SK-N-SH (cell line): ENCODE results near the gene AKAP6. TPM values are rescaled to one million over a fixed set of nuclear protein-coding genes. Genes with fewer than 3 reads are reported as not detected.

Experiments used
- CTCF ChIA-PET: fragments of 300-600, 350-600 bp; formaldehyde crosslinking; extraction: SDS; loops from one replicate; lab custom pipeline; 2021; lab: Yijun Ruan, JAX
- POLR2A ChIA-PET: fragments of 350-600 bp; sonication (Branson Sonifier 250); formaldehyde crosslinking; extraction: SDS; loops from one replicate; lab custom pipeline; 2020; ENCODE audit warnings: antibody characterized with exemption, inconsistent platforms; lab: Yijun Ruan, JAX
- DNase-seq: peaks from one replicate; pipeline ENCODE4 v3.0.0; 2012
- H2AFZ ChIP-seq: fragments of 200-600 bp; sonication (generic); 2 replicates; pipeline ENCODE4 v1.8.1; 2016; ENCODE audit warnings: antibody characterized with exemption, mild to moderate bottlenecking, low read depth
- H3F3A ChIP-seq: fragments of 200-600 bp; sonication (generic); replicated peaks from 2 replicates; pipeline ENCODE3; 2016; ENCODE audit warnings: antibody characterized with exemption, mild to moderate bottlenecking; ENCODE audit not compliant: insufficient read depth
- H3K27ac ChIP-seq, 2 experiments: fragments of 200-500 bp in 1 of 2; fragments of 200-600 bp in 1 of 2; sonication (Bioruptor generic) in 1 of 2; sonication (generic), shearing (Covaris generic) in 1 of 2; 2 replicates each; pipeline versions ENCODE4 v1.5.1 to v1.6.1; 2014 to 2016; ENCODE audit warnings: low read depth in 2 of 2, inconsistent platforms in 1 of 2, low read length in 1 of 2, mild to moderate bottlenecking in 1 of 2, mixed read lengths in 1 of 2
- H3K27me3 ChIP-seq: fragments of 200-600 bp; sonication (generic), shearing (Covaris generic); 2 replicates; pipeline ENCODE4 v1.6.1; 2016; ENCODE audit warnings: mixed run types; ENCODE audit not compliant: insufficient read depth
- H3K36me3 ChIP-seq, 2 experiments: fragments of 200-500 bp in 1 of 2; fragments of 200-600 bp in 1 of 2; sonication (Bioruptor generic) in 1 of 2; sonication (generic) in 1 of 2; replicated peaks in 1 of 2; 2 replicates each; pipeline versions ENCODE3 to v1.5.1; 2014 to 2016; ENCODE audit warnings: low read length in 1 of 2, mild to moderate bottlenecking in 1 of 2; ENCODE audit not compliant: insufficient read depth in 2 of 2, control insufficient read depth in 1 of 2
- H3K4me1 ChIP-seq, 2 experiments: fragments of 200-500 bp in 1 of 2; fragments of 200-600 bp in 1 of 2; sonication (Bioruptor generic) in 1 of 2; sonication (generic), shearing (Covaris generic) in 1 of 2; 2 replicates each; pipeline versions ENCODE4 v1.5.1 to v1.6.1; 2014 to 2016; ENCODE audit warnings: low read depth in 1 of 2, low read length in 1 of 2, mixed run types in 1 of 2; ENCODE audit not compliant: insufficient read depth in 2 of 2, control insufficient read depth in 1 of 2
- H3K4me2 ChIP-seq: fragments of 200-600 bp; sonication (generic), shearing (Covaris generic); 2 replicates; pipeline ENCODE4 v1.6.1; 2017; ENCODE audit warnings: mixed run types
- H3K4me3 ChIP-seq, 2 experiments: fragments of 200-500 bp in 1 of 2; fragments of 200-600 bp in 1 of 2; sonication (Bioruptor generic) in 1 of 2; sonication (generic), shearing (Covaris generic) in 1 of 2; 2 replicates each; pipeline versions ENCODE4 v1.5.1 to v1.8.1; 2014 to 2016; ENCODE audit warnings: low read depth in 2 of 2, inconsistent platforms in 1 of 2, low read length in 1 of 2, mild to moderate bottlenecking in 1 of 2, mixed read lengths in 1 of 2, moderate library complexity in 1 of 2
- H3K79me2 ChIP-seq: fragments of 200-600 bp; sonication (generic); 2 replicates; pipeline ENCODE4 v1.8.1; 2017; ENCODE audit warnings: mild to moderate bottlenecking; ENCODE audit not compliant: insufficient read depth
- H3K9ac ChIP-seq: fragments of 200-600 bp; sonication (generic); 2 replicates; pipeline ENCODE4 v1.6.1; 2017; ENCODE audit warnings: mixed run types
- H3K9me2 ChIP-seq: fragments of 200-600 bp; sonication (generic); 2 replicates; pipeline ENCODE4 v1.6.1; 2017; ENCODE audit warnings: mixed run types
- H3K9me3 ChIP-seq: fragments of 200-600 bp; sonication (generic); 2 replicates; pipeline ENCODE4 v1.6.1; 2017; ENCODE audit warnings: mixed run types, mild to moderate bottlenecking, moderate library complexity
- H4K20me1 ChIP-seq: fragments of 200-600 bp; sonication (generic); 2 replicates; pipeline ENCODE4 v1.6.1; 2017; ENCODE audit warnings: mild to moderate bottlenecking, mixed run types; ENCODE audit not compliant: insufficient read depth
- CHD2 ChIP-seq: fragments of 150-350 bp; IDR thresholded peaks from 2 replicates; pipeline ENCODE4 v1.6.1; 2018; ENCODE audit warnings: low read length; ENCODE audit not compliant: partially characterized antibody
- ELF1 ChIP-seq: IDR thresholded peaks from 2 replicates; pipeline ENCODE4 v1.4.0; 2012
- EZH2phosphoT487 ChIP-seq: fragments of 200-600 bp; sonication (generic); IDR thresholded peaks from 2 replicates; pipeline ENCODE4 v1.6.1; 2017; ENCODE audit warnings: low read depth, mixed run types, mild to moderate bottlenecking, antibody characterized with exemption, moderate library complexity, borderline replicate concordance
- FOSL2 ChIP-seq: IDR thresholded peaks from 2 replicates; pipeline ENCODE4 v1.4.0; 2012; ENCODE audit warnings: low read depth, mild to moderate bottlenecking, moderate library complexity, borderline replicate concordance
- GATA2 ChIP-seq: sonication (generic); formaldehyde crosslinking; IDR thresholded peaks from 2 replicates; pipeline ENCODE4 v1.5.0; 2020; ENCODE audit warnings: mild to moderate bottlenecking, missing genetic modification reagents
- MAX ChIP-seq: IDR thresholded peaks from 2 replicates; pipeline ENCODE4 v1.4.0; 2012; ENCODE audit warnings: low read depth
- MXI1 ChIP-seq: IDR thresholded peaks from 2 replicates; pipeline ENCODE4 v1.6.1; 2012; ENCODE audit warnings: mild to moderate bottlenecking, low read depth, low read length, improper control_type of control experiment
- NRF1 ChIP-seq: IDR thresholded peaks from 2 replicates; pipeline ENCODE4 v1.6.1; 2012; ENCODE audit warnings: low read depth, mild to moderate bottlenecking, low read length
- PBX3 ChIP-seq: IDR thresholded peaks from 2 replicates; pipeline ENCODE4; 2012
- RAD21 ChIP-seq: IDR thresholded peaks from 2 replicates; pipeline ENCODE4 v1.6.1; 2012; ENCODE audit warnings: mild to moderate bottlenecking, low read length
- RCOR1 ChIP-seq: fragments of 150-350 bp; IDR thresholded peaks from 2 replicates; pipeline ENCODE4 v1.6.1; 2017; ENCODE audit warnings: antibody characterized with exemption, low read length
- REST ChIP-seq: IDR thresholded peaks from 2 replicates; pipeline ENCODE4 v1.6.1; 2012; ENCODE audit warnings: mild to moderate bottlenecking, low read depth, low read length, moderate library complexity
- SIN3A ChIP-seq: IDR thresholded peaks from 2 replicates; pipeline ENCODE4 v1.6.1; 2012; ENCODE audit warnings: low read depth, mild to moderate bottlenecking, low read length, moderate library complexity, borderline replicate concordance
- SMC3 ChIP-seq: IDR thresholded peaks from 2 replicates; pipeline ENCODE4 v1.6.1; 2012; ENCODE audit warnings: low read depth, low read length, improper control_type of control experiment
- TAF1 ChIP-seq: IDR thresholded peaks from 2 replicates; pipeline ENCODE4 v1.6.1; 2012; ENCODE audit warnings: low read depth, mild to moderate bottlenecking, low read length, moderate library complexity, borderline replicate concordance
- TEAD4 ChIP-seq: IDR thresholded peaks from 2 replicates; pipeline ENCODE4 v1.4.0; 2012; ENCODE audit warnings: mild to moderate bottlenecking, borderline replicate concordance; ENCODE audit not compliant: insufficient read depth
- WGBS: methylation state at CpG from one replicate; pipeline ENCODE4 v1.1.6; 2017; ENCODE audit warnings: low lambda C conversion rate; 5-methylcytosine and 5-hydroxymethylcytosine counted together
- polyA plus RNA-seq, 3 experiments: library from polyadenylated mRNA; depleted of rRNA; stranded (reverse); fragments of >200 nt; gene quantifications; 2 replicates each; pipeline ENCODE4 v1.2.3, GENCODE V29; 2012
- TF ChIP-seq, protein P1 (sequence below): fragments of 150-350 bp; IDR thresholded peaks from 2 replicates; pipeline ENCODE4 v1.6.1; 2017; ENCODE audit warnings: antibody characterized with exemption, low read length, low read depth, borderline replicate concordance

Gene AKAP6
- polyA plus RNA-seq, 1 of the 3 experiments (the other 2 are of a cell fraction): 1.7 TPM

- Histone ChIP-seq H3K4me3 (no peak overlapping the region), H3K36me3 (no peaks in the 10 kb centered on the region), H3K4me1 (peaks cover 2 to 25% of the 10 kb centered on the region in 2 experiments; a peak in 3 of 4 replicates), H3K9me3 (no peaks in the 10 kb centered on the region), H2AFZ (no peak overlapping the region), H3F3A (no peaks in the 10 kb centered on the region), H4K20me1 (no peaks in the 10 kb centered on the region), H3K9me2 (no peaks in the 10 kb centered on the region), H3K27ac (no peak overlapping the region), H3K9ac (no peak overlapping the region), H3K4me2 (no peak overlapping the region)
- ChIA-PET CTCF (interaction anchor here (0.7 kb wide), 1 partner anchor 11 kb away, joined by 3 read pairs; no protein-coding TSS in a partner anchor), POLR2A (no interaction called here)
- 74% methylated on average over 3 of the region's 3 CpGs for WGBS
- no peak for DNase-seq
- TF ChIP-seq EZH2phosphoT487 (no peak), NRF1 (no peak), GATA2 (CRISPR knock-in tag) (no peak), FOSL2 (no peak), MXI1 (no peak), TAF1 (no peak), TEAD4 (no peak), RAD21 (no peak), SIN3A (no peak), PBX3 (no peak), RCOR1 (no peak), ELF1 (no peak), MAX (no peak)
- TF ChIP-seq, all 33 proteins: peak for 0
- Histone ChIP-seq H3K79me2 (no peaks in the 10 kb centered on the region), H3K27me3 (no peaks in the 10 kb centered on the region)
Observed at GRCh38 chr14:32713856-32714255, 384.8 kb downstream of the AKAP6 start.

DNA sequence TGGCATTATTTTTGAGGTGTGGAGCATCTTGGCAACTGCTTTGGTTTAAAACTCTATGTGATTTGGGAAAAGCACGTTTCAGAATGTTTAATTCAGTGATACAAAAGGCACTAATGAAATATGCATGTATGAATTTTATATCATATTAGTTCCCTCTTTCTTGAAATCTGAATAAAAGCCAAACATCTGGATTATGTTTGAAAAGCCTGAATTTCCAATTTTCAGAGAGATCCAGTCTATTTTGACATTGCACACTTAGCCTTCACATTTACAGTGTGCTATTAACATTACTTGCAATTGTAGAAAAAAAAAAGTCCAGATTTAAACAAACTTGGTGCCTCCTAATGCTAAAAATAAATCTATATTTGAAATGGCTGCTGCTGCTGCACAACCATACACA lies 390.5 kb downstream of the AKAP6 start:
- Histone ChIP-seq H3K9ac (no peak overlapping the region), H3F3A (peaks cover 15% of the 10 kb centered on the region), H3K4me1 (peaks cover 0 to 17% of the 10 kb centered on the region in 2 experiments; a peak in 2 of 4 replicates), H3K4me3 (no peak overlapping the region), H3K9me2 (no peaks in the 10 kb centered on the region), H3K27me3 (no peaks in the 10 kb centered on the region), H3K36me3 (no peaks in the 10 kb centered on the region), H3K27ac (no peak overlapping the region), H3K4me2 (no peak overlapping the region), H3K9me3 (no peaks in the 10 kb centered on the region), H3K79me2 (no peaks in the 10 kb centered on the region), H4K20me1 (no peaks in the 10 kb centered on the region), H2AFZ (no peak overlapping the region)
- ChIA-PET CTCF (no interaction called here), POLR2A (no interaction called here)
- WGBS: 71% methylated on average over 1 of the region's 1 CpG
- TF ChIP-seq RCOR1: no peak
- no peak for TF ChIP-seq CHD2
- TF ChIP-seq SMC3: no peak
- TF ChIP-seq, protein P1, sequence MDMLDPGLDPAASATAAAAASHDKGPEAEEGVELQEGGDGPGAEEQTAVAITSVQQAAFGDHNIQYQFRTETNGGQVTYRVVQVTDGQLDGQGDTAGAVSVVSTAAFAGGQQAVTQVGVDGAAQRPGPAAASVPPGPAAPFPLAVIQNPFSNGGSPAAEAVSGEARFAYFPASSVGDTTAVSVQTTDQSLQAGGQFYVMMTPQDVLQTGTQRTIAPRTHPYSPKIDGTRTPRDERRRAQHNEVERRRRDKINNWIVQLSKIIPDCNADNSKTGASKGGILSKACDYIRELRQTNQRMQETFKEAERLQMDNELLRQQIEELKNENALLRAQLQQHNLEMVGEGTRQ: no peak
- TF ChIP-seq FOSL2: no peak
- TF ChIP-seq PBX3: no peak
- no peak for TF ChIP-seq REST
- no peak for DNase-seq
